ENCODE measurements around the gene KANSL1. TPM values are rescaled to one million over a fixed set of nuclear protein-coding genes. Genes with fewer than 3 reads are reported as not detected.

The KANSL1 gene
- total RNA-seq, 1 donor from 2014 or later: 56.2 TPM

DNA sequence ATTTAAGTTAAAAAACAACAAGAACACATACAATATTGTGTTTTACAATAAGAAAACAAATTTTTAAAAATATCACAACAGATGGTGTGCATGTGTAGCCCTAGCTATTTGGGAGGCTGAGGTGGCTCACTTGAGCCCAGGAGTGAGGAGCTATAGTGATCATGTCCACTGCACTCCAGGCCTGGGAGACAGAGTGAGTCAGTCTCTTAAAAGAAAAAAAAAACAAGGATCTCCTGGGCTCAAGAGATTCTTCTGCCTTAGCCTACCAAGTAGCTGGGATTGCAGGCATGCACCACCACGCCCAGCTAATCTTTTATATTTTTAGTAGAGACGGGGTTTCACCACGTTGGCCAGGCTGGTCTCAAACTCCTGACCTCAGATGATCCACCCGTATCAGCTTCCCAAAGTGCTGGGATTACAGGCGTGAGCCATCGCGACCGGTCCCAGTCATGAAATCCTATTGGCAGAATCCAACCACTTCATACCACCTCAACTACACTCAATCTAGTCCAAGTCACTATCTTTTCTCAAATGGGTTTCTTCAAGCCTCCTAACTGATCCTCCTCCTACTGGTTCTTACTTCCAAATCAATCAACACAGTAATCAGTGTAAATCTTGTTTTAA, 139.2 kb downstream of the KANSL1 start:
- TF ChIP-seq, protein P1, sequence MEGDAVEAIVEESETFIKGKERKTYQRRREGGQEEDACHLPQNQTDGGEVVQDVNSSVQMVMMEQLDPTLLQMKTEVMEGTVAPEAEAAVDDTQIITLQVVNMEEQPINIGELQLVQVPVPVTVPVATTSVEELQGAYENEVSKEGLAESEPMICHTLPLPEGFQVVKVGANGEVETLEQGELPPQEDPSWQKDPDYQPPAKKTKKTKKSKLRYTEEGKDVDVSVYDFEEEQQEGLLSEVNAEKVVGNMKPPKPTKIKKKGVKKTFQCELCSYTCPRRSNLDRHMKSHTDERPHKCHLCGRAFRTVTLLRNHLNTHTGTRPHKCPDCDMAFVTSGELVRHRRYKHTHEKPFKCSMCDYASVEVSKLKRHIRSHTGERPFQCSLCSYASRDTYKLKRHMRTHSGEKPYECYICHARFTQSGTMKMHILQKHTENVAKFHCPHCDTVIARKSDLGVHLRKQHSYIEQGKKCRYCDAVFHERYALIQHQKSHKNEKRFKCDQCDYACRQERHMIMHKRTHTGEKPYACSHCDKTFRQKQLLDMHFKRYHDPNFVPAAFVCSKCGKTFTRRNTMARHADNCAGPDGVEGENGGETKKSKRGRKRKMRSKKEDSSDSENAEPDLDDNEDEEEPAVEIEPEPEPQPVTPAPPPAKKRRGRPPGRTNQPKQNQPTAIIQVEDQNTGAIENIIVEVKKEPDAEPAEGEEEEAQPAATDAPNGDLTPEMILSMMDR (IDR thresholded peaks at IDR 0.05; ENCODE audit: insufficient read depth, low read length, poor library complexity, severe bottlenecking): no peak
- Histone ChIP-seq H3K36me3 (ENCODE audit: control insufficient read depth, insufficient read depth, low read length) (peaks cover 1% of the 10 kb centered on the region), H3K4me3 (ENCODE audit: low read depth, low read length) (no peak overlapping the region), H3K27me3 (ENCODE audit: control insufficient read depth, insufficient read depth, low read length) (no peaks in the 10 kb centered on the region)
- DNase-seq (ENCODE audit: low read depth): no peak

DNA sequence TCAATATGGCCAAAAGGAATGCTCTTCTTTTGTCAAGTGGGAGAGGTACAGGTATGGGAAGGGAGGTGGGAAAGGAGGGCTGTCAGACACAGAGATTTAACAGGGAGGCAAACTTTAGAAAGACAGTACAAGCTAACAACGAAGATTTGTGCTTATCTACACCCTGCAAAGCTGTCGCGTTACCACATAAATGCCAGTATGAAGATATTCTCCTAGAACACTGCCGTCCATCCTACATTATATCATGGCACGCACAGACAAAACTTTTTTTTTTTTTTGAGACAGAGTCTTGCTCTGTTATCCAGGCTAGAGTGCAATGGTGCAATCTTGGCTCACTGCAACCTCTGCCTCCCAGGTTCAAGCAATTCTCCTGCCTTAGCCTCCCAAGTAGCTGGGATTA, 143.6 kb downstream of the KANSL1 start:
- TF ChIP-seq, protein P1 (IDR thresholded peaks at IDR 0.05; ENCODE audit: insufficient read depth, low read length, poor library complexity, severe bottlenecking): no peak
- H3K36me3 ChIP-seq (ENCODE audit: control insufficient read depth, insufficient read depth, low read length): peaks cover 4% of the 10 kb centered on the region
- no peak for DNase-seq (ENCODE audit: low read depth)
- no peak overlapping the region for H3K4me3 ChIP-seq (ENCODE audit: low read depth, low read length)
- H3K27me3 ChIP-seq (ENCODE audit: control insufficient read depth, insufficient read depth, low read length): no peaks in the 10 kb centered on the region

DNA sequence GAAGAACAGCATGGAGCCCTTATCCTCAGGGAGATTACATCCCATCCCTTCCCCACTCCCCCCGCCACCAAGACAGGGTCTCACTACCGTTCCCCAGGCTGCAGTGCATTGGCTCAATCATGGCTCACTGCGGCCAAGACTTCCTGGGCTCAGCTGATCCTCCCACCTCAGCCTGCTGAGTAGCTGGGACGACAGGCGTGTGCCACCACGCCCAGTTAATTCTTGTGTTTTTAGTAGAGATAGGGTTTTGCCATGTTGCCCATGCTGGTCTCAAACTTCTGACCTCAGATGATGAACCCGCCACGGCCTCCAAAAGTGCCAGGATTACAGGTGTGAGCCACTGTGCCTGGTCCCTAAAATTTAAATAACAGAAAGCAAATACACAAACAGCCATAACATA, 145.4 kb downstream of the KANSL1 start:
- DNase-seq (ENCODE audit: low read depth): no peak
- Histone ChIP-seq H3K4me3 (ENCODE audit: low read depth, low read length) (no peak overlapping the region), H3K27me3 (ENCODE audit: control insufficient read depth, insufficient read depth, low read length) (no peaks in the 10 kb centered on the region), H3K36me3 (ENCODE audit: control insufficient read depth, insufficient read depth, low read length) (peaks cover 4% of the 10 kb centered on the region)
- TF ChIP-seq, protein P1 (IDR thresholded peaks at IDR 0.05; ENCODE audit: insufficient read depth, low read length, poor library complexity, severe bottlenecking): no peak

DNA sequence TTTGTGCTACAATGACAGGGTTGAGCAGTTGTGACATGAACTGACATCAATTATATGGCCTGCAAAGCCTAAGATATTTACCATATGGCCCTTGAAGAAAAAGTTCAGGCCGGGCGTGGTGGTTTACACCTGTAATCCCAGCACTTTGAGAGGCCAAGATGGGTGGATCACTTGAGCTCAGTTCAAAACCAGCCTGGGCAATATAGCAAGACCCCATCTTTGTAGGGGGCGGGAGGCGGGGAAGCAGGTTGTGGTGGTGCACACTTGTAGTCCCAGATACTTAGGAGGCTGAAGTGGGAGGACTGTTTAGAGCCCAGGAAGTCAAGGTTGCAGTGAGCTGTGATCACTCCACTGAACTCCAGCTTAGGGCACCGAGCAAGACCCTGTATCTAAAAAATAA, 145.8 kb downstream of the KANSL1 start:
- Histone ChIP-seq H3K27me3 (ENCODE audit: control insufficient read depth, insufficient read depth, low read length) (no peaks in the 10 kb centered on the region), H3K4me3 (ENCODE audit: low read depth, low read length) (no peak overlapping the region), H3K36me3 (ENCODE audit: control insufficient read depth, insufficient read depth, low read length) (peaks cover 4% of the 10 kb centered on the region)
- no peak for DNase-seq (ENCODE audit: low read depth)
- TF ChIP-seq, protein P1 (IDR thresholded peaks at IDR 0.05; ENCODE audit: insufficient read depth, low read length, poor library complexity, severe bottlenecking): no peak

DNA sequence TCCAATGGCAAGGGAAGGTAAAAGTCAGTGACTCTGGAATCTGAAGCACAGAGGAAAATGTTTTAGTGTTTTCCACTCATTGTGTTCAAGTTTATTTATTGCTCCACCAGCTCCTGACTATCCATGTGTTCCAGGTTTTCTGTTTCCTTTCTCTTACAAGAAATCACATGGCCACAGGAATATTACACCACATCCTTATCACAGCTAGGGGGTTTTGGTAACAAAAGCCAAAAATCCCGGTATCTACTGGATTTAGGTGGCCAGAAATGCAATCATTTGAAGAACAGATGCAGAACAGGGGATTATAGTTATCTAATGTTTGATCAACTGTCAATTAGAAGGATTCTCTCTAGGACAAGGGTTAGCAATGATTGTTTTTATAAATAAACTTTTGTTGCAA, 146.3 kb downstream of the KANSL1 start:
- no peaks in the 10 kb centered on the region for H3K27me3 ChIP-seq (ENCODE audit: control insufficient read depth, insufficient read depth, low read length)
- no peak for DNase-seq (ENCODE audit: low read depth)
- TF ChIP-seq, protein P1 (IDR thresholded peaks at IDR 0.05; ENCODE audit: insufficient read depth, low read length, poor library complexity, severe bottlenecking): no peak
- no peak overlapping the region for H3K4me3 ChIP-seq (ENCODE audit: low read depth, low read length)
- peaks cover 4% of the 10 kb centered on the region for H3K36me3 ChIP-seq (ENCODE audit: control insufficient read depth, insufficient read depth, low read length)

DNA sequence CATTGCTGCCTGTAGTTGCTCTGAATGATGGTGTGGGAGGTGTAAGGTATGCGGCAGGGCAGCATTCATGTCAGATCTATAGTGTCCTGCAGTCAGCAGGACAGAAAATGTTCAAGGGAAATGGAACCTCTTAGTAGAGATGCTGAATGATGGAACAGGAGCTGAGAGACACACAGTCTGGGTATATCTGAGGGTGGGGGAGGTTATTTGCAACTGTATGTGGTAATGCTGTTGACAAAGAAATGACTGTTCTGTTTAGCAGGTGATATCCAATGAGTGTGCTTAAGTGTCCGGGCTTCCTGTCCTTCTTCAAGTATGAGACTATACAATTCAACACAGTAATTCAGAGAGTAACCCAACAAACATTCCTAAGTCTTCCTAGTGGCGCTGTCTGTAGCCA, 147.6 kb downstream of the KANSL1 start:
- Histone ChIP-seq H3K27me3 (ENCODE audit: control insufficient read depth, insufficient read depth, low read length) (no peaks in the 10 kb centered on the region), H3K36me3 (ENCODE audit: control insufficient read depth, insufficient read depth, low read length) (peaks cover 4% of the 10 kb centered on the region), H3K4me3 (ENCODE audit: low read depth, low read length) (no peak overlapping the region)
- TF ChIP-seq, protein P1 (IDR thresholded peaks at IDR 0.05; ENCODE audit: insufficient read depth, low read length, poor library complexity, severe bottlenecking): no peak
- DNase-seq (ENCODE audit: low read depth): no peak
